ENCODE data around the gene SAMD4A. TPM values are rescaled to one million over a fixed set of nuclear protein-coding genes. Genes with fewer than 3 reads are reported as not detected.

The SAMD4A gene
- total RNA-seq, 1 experiment from 2014 or later = 9.6 TPM

- H3K4ac ChIP-seq (ENCODE audit: low read depth, low read length) = no peak overlapping the region
- no CpG with 5 or more reads among the region's 3 CpGs for WGBS (ENCODE audit: extremely low coverage, insufficient read length, low lambda C conversion rate)
- H3K79me2 ChIP-seq (ENCODE audit: insufficient read depth, low read length) = no peaks in the 10 kb centered on the region; the same call in 1 of the 2 replicates
- Mint-ChIP-seq H3K27ac (no peak overlapping the region), H3K4me1 (no peaks in the 10 kb centered on the region), H3K27me3 (ENCODE audit: low read depth) (no peaks in the 10 kb centered on the region), H3K9me3 (no peaks in the 10 kb centered on the region), H3K4me3 (no peak overlapping the region), H3K36me3 (ENCODE audit: insufficient read depth in 1 of 3, low read depth in 3 of 3) (no peaks in the 10 kb centered on the region)
- H3K4me2 ChIP-seq (ENCODE audit: insufficient read depth, insufficient read length, low read length) = no peak overlapping the region
- no peak overlapping the region for H2AFZ ChIP-seq (ENCODE audit: low read length)
- H4K8ac ChIP-seq (replicated peaks; ENCODE audit: insufficient read length, low read depth, low read length) = no peak overlapping the region
- no peaks in the 10 kb centered on the region; the same call in 1 of the 2 replicates for H3K4me1 ChIP-seq (ENCODE audit: insufficient read depth, low read length)
- no peak overlapping the region for H2BK15ac ChIP-seq (ENCODE audit: low read depth, low read length)
- H3K79me1 ChIP-seq (ENCODE audit: insufficient read depth, low read depth, low read length, poor library complexity, severe bottlenecking) = no peaks in the 10 kb centered on the region
- H2AK5ac ChIP-seq (ENCODE audit: insufficient read length, low read length) = no peak overlapping the region
- no peak overlapping the region for H3K9ac ChIP-seq (ENCODE audit: extremely low read depth, insufficient read length, low read length)
- H3K14ac ChIP-seq (ENCODE audit: insufficient read depth, low read length) = no peak overlapping the region
- no peak overlapping the region for H3T11ph ChIP-seq (ENCODE audit: low read length)
- no peak overlapping the region for H2BK12ac ChIP-seq (ENCODE audit: insufficient read length, low read depth, low read length)
- no peak overlapping the region for H2BK5ac ChIP-seq (ENCODE audit: insufficient read length, low read length)
- H2BK120ac ChIP-seq (ENCODE audit: low read depth, low read length, poor library complexity, severe bottlenecking) = no peak overlapping the region
- DNase-seq = no peak
- H3K23me2 ChIP-seq (ENCODE audit: insufficient read length, low read depth, low read length, poor library complexity, severe bottlenecking) = no peaks in the 10 kb centered on the region
- no peak overlapping the region for H4K91ac ChIP-seq (ENCODE audit: insufficient read length, low read depth, low read length)
- no peak overlapping the region for H3K27ac ChIP-seq (ENCODE audit: insufficient read length, low read depth, low read length)
- H3K56ac ChIP-seq (ENCODE audit: insufficient read length, low read depth, low read length) = no peak overlapping the region
- no peak overlapping the region for H3K23ac ChIP-seq (ENCODE audit: insufficient read length, low read depth, low read length)
- H3K9me3 ChIP-seq (ENCODE audit: control insufficient read depth, low read depth, low read length) = no peaks in the 10 kb centered on the region
- H2BK20ac ChIP-seq (ENCODE audit: low read depth, low read length, poor library complexity, severe bottlenecking) = no peak overlapping the region
- no peak for TF ChIP-seq CTCF (conservative IDR thresholded peaks at IDR 0.05)
- H3K27me3 ChIP-seq (ENCODE audit: insufficient read depth, low read length) = no peaks in the 10 kb centered on the region
- no peak overlapping the region for H4K5ac ChIP-seq (ENCODE audit: insufficient read length, low read depth, low read length)
- no peak overlapping the region for H3K18ac ChIP-seq (ENCODE audit: insufficient read length, low read depth, low read length)
- no peaks in the 10 kb centered on the region for H4K20me1 ChIP-seq (ENCODE audit: control insufficient read depth, insufficient read depth, insufficient read length)
These were observed 18.3 kb downstream of the SAMD4A start for GRCh38 chr14:54585214-54585613.
